EH (cell line): ENCODE data around the gene ARHGEF1.

Experiments
- DNase-seq: peaks from one replicate; pipeline ENCODE4 v3.0.0-alpha.2; 2015; ENCODE audit warnings: low read depth

Gene ARHGEF1

DNA sequence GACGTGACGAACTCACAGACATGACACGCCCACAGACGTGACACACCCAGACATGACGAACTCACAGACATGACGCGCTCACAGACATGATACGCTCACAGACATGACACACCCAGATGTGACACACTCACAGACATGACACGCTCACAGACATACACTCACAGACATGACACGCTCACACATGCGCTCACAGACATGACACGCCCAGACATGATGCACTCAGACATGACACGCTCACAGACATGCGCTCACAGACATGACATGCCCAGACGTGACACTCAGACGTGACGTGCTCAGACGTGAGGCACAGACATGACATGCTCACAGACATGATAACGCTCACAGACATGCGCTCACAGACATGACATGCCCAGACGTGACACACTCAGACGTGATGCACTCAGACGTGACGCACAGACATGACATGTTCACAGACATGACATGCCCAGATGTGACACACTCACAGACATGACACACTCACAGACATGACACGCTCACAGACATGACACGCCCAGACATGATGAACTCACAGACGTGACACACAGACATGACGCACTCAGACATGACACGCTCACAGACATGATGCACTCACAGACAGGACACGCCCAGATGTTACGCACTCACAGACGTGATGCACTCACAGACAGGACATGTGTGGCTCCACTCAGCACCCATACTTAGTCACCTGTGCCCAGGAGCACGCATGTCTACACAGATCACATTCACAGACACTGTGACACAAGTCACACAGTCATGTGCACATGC is 37.1 kb downstream of the ARHGEF1 start:
- no peak for DNase-seq

DNA sequence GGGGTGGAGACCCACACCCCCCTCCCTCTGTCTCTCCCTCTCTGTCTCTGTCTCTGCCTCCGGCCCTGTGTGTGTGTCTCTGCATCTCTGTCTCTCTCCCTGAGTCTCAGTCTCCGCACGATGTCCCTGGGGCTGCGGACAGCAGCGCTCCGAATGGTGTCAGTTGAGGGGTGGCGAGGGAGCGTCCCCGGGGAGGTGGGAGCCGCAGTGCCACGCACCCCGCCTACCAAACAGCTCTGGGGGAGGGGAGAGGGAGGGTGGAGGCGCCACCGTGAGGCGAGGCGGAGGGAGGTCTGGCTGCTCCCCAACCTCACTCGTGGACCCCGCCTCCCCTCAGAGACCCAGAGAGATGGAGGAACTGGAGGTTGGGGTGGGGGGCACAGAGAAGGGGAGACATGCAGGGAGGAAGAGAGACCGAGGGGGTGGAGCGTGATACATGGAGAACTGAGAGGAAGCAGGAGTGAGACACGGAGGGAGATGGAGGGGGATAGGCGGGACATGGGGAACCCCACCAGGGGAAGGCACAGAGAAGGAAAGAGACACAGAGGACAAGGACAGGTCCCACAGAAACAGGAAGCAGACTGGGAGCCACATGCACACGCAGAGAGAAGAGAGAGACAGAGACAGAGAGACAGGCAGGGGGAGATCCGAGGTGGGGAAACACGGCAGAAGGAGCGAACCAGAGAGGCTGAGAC is 38.0 kb downstream of the ARHGEF1 start:
- DNase-seq, result no peak

DNA sequence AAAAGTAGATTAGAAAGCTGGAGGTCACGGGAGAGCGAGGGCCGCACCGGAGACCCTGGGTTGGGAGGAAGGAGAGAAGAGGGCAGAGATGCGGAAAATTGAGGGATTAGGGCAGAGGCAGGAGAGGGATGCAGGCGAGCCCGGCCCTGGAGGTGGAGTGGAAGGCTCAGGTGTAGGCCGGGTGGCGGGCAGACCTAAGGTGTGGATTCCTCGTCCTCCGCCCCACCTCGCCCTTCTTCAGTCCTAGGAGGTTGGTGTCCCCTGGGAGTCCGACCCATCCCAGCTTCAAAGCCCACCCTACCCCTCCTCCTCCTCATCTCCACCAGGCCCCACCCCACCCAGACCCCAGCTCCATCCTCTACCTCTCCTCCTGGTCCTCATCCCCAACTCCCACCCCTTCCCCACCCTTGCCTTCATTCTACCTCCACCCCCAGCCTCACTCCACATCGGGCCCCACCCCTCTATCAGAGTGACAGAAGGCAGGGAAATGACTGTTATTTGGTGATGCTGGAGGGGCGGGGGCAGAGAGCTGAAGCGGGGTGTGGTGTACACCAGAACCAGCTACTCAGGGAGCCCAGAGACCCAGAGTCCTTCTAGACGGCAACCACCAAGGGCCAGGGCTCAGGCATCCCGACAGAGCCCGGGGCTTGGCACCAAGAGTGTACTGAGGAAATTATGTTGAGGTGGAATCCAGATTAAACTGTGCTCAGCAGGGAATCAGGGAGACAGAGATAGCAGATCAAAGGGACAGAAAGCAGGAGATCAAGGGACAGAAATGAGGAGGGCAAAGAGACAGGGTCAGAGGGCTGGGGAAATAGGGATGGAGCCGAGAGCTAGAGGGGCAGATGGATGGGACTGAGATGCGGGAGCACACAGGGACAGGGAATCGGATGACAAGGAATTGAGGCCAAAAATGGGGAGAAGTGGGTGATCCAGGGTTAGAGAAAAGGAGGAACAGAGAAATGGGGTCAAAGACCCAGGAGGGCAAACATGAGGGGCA is 38.9 kb downstream of the ARHGEF1 start:
- no peak for DNase-seq

DNA sequence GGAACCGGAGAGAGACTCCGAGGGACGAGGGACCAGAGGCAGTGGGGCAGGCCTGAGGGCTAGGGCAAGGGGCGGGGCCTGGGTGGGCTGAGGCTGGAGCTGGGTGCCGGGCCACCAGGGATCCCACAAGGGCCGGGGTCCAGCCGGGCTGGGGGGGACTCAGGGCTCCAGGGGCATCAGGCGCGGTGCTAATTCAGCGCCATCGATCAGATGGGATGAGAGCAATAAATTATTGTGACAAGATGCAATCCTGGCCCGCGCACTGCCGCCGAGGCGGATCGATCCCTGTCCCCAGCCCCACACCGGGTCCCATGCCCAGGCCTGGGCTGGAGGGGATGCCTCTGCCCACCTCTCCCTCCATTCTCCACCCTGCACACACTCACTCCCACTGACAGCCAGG is 39.6 kb downstream of the ARHGEF1 start:
- no peak for DNase-seq

DNA sequence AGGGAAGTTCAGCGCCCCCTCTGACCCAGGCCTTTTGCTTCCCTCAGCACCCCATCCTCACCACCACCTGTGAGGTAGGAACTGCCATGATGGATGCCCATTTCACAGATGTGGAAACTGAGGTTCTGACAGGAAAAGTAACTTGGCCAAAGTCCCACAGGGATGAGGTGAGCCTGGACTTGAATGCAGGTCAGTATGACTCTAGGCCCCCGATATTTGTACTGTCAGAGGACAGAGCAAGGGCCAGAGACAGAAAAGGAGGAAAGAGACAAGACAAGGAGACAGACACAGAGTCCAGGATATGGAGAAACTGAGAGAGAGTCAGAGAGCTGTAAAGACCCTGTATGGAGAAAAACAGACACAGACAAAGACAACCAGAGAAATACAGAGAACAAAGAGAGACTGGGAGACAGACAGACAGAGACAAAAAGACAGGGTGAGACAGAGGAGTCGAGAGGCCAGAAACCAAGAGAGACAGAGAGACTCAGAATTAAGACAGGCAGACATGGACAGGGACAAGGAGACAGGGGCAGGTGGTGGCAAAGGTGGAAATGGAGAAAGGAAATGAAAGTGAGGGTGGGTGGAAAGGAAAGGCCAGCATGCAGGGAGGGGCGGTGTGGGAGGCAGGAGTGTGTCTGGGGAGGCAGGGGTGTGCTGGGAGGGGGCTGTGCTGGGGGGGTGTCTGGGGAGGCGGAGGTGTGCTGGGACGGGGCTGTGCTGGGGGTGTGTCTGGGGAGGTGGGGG is 40.2 kb downstream of the ARHGEF1 start:
- DNase-seq, result no peak

DNA sequence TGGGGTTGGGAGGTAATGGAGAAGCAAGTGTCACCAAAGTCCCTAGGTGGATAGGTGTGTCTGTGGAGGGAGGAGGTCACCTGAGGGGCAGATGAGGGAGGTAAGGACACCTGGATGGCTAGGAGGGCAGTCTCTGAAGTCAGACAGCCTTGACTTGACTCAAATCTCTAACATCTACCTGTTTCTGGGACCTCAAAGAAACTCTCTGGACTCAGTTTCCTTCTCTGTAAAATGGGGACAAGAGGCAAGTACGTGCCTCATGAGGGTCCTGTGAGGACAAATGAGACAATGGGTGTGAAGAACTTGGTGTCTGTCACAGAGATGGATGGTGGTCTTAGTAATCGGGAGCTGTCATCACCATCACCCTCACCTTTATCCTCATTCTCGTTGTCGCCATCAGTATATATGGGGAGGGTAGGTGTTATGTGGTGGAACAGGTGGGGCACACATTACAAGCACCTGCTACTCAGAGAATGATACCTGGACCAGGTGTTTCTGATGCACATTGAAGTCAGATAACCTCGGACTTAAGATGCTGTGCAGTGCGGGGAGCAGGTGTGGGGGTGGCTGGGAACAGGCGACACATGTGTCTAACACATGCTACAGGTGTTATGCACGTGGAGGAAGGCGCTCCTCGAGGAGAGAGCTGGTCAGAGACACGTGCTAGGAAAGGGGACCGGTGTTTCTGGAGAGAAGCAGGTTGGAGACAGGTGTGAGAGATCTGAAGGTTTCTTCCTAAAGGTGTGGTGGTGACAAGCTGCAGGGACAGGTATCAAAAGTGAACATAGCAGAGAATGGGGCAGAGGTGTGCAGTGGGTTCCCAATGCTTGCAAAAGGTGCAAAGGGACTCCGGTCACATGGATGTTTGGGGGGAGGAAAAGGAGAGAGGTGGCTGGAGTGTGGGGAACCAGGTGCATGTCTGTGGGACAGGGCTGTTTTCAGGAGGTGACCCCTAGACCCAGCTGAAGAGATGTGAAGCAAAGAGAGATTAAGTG is 41.5 kb downstream of the ARHGEF1 start:
- DNase-seq, result no peak

DNA sequence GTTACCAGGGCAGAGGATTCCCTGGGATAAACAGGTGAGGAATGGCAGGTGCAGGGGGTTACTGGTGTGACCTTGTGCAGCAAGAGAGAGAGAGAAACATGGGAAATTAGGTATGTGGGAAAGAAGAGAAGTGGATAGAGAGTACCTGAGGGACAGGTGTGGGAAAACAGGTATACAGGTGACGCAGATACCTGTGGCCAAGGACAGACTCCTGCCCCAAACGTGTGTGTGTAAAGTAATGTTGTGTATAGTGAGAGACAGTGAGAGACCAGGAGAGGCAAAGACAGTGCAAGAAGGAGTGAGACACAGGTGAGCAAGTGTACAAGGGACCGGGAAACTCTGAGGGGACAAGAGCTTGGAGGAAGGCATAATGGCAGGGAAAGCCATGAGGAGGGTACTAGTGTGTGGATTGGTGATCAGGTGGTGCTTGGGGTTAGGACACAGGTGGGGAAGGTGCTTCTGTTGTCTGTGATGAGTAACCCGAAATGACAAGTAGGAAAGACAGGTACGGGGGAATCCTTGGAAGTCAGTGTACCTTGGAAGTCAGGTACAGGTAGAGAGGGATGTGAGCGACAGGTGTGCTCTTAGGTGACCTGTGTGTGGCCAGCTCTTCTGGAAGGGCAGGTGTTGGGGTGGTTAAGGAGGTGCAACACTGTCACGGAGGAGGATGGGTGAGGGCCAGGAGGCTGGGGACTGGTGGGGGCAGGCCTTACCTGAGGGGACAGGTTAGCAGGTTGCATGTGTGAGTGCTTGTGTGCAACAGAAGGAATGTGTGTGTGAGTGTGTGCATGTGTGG is 42.4 kb downstream of the ARHGEF1 start:
- DNase-seq, result no peak

DNA sequence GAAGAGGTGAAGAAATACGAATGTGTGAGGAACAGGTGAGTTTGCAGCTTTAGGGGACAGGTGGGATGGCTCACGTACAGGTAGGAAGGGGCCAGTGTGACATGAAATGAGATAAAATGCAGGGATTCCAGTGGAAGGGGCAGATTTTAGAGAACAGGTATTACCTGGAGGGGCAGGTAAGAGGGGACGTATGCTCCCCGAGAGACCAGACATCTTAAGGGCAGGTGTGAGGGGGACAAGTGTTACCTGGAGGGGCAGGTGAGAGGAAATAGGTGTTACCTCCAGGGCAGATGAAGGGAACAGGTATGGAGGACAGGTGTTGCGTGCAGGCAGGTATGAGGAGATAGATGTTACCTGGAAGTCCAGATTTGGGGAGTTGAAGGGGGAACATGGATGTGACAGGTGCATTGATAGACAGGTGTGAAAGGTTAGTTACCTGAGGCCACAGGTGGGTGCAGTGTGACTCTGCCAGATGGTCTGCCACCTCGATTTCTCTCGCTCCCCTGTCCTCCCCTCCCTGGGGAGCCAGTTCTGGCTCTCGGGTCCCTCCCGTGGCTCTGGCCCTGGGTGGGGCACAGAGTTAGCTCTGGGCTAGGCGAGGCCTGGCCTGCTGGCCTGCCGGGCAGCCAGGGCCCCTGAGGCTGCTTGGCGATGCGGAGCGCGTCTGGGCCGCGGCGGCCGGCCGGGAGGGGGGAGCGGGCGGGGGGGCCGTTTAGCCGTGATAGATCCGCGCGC is 43.2 kb downstream of the ARHGEF1 start:
- DNase-seq, result no peak

DNA sequence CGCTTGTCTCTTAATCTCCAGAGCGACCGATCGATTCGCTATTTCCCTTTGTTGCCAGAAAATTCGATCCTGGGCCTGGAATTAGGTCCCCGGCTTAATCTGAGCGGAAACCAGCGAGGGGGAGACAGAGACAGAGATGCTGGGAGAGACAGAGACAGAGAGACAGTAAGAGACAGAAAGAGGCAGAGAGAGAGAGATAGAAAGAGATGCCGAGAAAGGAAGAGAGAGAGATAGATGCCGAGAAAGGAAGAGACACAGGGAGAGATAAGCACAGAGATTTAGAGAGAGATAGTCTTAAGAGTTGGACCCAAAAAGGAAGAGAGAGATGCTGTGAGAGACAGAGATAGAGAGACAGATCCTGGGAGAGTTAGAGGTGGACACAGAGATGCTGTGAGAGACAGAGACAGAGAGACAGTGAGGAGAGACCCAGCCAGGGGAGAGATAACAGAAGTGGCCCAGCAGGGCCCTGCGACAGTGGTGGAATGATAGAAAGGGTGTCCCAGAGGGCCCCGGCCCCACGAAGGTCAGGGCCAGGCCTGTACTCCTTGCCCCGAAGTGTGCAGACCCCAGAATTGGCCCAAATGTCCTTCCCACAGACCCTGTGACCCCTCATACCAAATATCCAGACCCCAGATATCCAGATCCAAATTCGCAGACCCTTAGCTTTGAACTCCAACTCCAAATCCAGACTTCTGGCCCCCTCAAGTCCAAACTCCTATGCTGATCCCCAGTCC is 43.9 kb downstream of the ARHGEF1 start:
- no peak for DNase-seq

DNA sequence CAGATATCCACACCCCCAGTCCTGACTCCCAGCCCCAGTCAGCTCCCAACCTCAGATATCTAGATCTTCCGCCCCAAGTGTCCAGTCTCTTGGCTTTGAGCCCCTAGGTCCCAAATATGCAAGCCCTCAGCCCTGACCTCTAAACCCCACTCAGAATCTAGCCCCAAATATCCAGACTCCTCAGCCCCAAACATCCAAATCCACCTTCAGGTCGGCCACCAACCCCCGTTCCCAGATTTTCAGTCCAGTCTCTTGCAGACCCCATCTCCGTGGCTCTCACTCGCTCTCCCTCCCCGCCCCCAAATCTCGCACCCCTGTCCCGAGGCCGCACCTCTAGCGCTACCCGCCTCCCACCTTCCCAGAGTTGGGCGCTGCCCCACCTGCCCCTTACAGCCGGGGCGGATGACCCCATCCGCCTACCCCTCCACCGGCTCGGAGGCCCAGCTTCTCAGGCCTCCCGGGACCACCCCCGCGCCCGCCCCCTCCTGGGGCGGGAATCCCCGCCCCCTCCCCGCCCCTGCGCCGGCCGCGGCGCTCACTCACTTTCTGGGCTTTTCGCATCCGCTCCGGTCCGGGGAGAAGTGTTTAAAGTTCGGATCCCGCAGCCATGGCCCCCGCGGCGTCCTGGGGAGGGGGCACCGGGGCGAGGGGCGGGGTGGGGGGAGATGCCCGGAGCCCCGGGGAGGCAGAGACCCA is 44.7 kb downstream of the ARHGEF1 start:
- no peak for DNase-seq

DNA sequence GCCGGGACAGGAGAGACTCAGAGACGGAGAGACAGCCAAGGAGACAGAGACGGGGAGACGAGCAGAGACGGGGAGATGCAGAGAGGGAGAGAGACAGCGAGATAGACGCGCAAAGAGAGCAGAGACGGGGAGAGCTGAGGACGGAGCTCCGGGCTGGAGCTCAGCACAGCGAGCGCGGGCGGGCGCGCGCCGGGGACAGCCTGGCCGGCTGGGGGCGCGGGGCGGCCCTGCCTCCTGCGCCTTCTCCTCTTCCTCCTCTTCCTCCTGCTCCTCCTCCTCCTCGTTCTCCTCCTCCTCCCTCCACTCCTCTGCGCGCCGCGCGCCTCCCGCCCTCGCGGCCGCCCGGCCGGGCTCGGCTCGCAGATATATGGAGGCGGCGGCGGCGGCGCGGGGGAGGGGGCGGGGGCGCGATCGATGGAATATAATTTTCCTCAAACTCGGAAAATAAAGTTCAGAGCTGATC is 45.3 kb downstream of the ARHGEF1 start, which contains the start of gene ERFL:
Gene ERFL (minus strand): TSS at position 229 of the 463 bp plus-strand sequence. CDS start 15,530 bp downstream, outside the sequence.
- DNase-seq, result no peak

DNA sequence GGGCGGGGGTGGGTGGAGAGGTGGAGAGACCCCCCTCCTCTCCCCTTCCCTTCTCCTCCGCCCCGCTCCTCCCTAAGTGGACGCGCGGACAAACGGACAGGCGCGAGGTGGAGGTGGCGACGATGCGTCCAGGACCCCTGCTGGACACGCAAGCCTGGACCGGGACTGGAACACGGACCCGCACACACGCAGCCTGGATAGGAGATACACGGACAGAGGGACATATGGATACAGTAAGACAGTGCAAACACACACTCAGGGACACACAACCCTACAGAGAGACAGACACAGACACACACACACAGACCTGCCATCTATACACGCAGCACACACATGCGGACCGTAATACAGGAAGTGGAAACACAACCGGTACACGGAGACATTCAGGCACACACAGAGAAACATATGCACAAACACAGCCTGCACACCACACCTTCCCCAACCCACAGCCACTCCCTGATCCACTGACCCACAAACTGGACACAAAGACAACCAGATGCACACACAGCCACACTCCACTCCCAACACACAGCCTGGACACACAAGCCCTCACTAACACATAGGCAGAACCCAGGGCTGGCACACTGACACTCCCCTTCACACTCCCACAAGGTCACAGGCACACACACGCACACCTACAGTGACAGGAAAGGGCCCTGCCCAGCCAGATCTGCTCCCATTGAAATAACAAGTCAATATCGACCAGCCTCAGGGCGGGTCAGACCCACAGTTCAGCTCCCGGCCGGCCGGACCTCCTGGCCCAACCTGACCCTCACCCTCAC is 46.0 kb downstream of the ARHGEF1 start:
- DNase-seq, result no peak

DNA sequence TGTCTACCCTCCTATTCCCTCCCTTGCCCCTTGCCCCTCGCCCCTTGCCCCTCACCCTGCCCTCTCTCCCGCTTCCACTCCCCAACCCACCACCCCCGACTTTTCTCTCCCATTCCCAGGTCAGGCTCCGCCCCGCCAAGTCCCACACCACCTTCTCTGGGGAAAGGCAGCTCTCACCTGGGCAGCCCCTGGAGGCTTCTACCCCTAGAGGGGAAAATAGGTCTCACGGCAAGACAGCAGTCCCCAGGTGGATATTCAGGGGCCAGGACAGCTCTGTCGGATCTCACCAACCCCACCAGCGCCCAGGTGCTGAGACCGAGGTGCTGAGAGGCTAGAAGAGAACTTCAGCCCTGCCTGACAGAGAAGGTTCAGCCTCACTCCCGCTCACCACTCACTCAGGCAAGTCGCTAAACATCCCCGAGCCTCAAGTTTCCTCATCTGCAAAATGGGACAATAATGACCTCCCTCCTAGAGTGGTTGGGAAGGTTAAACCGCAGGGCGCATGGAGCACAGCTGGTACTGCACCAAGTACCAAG is 46.6 kb downstream of the ARHGEF1 start:
- DNase-seq, result no peak

DNA sequence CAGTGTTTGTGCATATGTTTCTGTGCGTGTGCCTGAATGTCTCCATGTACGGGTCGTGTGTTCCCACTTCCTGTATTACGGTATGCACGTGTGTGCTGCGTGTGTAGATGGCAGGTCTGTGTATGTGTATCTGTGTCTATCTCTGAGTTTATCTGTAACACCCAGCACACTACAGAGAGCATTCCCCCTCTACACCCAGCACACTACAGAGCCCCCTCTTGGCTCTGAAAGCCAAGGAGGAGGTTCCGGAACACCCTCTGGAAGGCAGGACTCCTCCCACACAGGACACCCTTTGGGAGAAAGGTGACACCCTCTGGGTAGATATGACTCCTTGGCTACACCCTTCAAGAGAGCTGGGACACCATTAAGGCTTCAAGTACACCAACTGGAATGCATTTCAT is 47.3 kb downstream of the ARHGEF1 start:
- no peak for DNase-seq

DNA sequence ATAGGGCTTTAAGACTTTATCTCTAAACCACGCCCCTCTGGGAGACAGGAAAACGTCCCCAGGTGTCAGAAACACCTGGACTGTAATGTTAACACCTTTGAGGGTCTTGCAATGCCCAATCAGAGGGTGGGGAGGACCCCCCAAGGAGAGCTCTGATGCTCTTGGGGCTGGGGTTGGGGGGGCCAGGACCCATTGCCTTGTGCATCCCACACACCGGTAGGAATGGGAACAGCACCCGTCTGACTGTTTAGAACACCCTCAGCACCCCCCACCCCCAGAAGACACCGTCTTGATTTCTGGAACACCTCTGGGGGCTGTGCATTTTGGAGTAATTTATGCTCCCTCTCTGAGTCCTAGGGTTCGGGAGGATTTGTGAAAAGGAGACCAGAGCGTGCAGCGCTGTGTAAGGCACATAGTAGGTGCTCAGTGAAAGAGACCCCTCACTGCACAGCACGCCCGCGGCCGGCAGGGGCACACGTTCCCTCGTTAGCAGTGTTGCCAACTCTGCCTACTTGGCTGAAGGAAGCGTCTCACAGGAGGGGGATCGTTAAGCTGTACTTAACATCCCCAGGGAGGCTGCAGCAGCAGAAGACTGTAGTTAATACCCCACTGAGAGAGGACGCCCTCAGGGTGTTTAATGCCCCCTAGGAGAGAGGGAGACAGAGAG is 48.1 kb downstream of the ARHGEF1 start:
- no peak for DNase-seq

DNA sequence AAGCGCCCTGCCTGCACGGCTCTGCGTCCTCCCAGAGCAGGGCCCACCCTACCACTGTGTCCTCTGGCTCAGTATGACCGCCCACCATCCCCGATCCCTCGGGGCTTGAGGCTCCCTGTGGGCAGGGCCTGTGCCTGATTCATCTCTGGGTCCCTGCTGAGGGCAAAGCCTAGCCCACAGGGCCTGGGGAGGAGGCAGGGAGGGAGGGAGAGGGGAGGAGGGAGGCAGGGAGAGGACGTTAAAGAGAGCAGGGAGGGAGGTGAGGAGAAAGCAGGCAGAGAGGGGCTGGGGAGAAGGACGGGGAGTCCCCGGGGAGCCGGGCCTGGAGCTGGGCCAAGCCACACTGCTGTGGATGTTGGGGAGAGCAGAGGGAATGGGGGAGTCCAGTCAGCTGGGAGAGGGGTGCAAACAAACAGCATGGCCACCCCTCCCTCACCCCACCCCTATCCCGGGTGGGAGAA is 49.3 kb downstream of the ARHGEF1 start:
- DNase-seq, result no peak
